ENCODE data around the gene IMPA2. TPM values are rescaled to one million over a fixed set of nuclear protein-coding genes. Genes with fewer than 3 reads are reported as not detected.

Gene IMPA2
- total RNA-seq, 1 donor from 2014 or later, result 24.1 TPM

DNA sequence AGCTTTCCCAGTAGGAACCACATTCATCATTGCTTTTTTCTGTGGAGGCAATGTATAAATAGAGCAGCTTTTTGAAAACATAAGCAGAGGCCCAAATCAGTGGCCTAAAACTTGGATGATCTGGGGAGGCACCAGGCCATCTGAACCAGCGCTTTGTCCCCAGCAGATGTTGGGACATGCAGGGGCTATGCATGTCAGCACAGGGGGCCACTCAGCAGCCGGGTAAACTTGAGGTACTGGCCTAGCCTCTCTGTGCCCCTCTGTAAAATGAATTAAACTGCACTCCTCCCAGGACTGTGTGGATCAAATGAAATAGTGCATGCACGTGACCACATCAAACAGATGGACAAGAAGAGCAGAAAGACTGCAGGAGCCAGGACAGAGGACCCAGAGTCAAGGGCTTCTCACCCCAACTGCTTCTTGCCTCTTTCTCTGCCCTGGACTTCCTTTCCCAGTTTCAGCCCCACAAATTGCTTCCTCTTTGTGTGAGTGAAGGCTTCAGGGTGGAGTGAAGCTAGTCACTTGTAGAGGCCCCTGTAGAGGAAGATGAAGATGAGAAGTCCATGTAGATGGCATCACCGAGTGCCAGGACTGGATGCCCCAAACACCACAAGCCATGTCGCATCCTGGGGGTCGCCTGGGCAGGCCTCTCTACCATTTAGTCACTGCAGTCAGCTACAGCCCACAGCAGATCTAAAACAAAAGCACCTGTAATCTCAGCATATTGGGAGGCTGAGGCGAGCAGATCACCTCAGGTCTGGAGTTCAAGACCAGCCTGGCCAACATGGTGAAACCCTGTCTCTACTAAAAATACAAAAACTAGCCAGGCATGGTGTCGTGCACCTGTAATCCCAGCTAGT, 53.2 kb downstream of the IMPA2 start:
- Mint-ChIP-seq H3K4me3 (ENCODE audit: unreplicated experiment) (no peak overlapping the region), H3K4me1 (ENCODE audit: unreplicated experiment) (peaks cover 2% of the 10 kb centered on the region), H3K27ac (ENCODE audit: unreplicated experiment) (no peak overlapping the region), H3K9me3 (ENCODE audit: unreplicated experiment) (no peaks in the 10 kb centered on the region), H3K27me3 (ENCODE audit: unreplicated experiment) (peaks cover 10% of the 10 kb centered on the region), H3K36me3 (ENCODE audit: low read depth, unreplicated experiment) (no peaks in the 10 kb centered on the region)
- TF ChIP-seq, protein P1, sequence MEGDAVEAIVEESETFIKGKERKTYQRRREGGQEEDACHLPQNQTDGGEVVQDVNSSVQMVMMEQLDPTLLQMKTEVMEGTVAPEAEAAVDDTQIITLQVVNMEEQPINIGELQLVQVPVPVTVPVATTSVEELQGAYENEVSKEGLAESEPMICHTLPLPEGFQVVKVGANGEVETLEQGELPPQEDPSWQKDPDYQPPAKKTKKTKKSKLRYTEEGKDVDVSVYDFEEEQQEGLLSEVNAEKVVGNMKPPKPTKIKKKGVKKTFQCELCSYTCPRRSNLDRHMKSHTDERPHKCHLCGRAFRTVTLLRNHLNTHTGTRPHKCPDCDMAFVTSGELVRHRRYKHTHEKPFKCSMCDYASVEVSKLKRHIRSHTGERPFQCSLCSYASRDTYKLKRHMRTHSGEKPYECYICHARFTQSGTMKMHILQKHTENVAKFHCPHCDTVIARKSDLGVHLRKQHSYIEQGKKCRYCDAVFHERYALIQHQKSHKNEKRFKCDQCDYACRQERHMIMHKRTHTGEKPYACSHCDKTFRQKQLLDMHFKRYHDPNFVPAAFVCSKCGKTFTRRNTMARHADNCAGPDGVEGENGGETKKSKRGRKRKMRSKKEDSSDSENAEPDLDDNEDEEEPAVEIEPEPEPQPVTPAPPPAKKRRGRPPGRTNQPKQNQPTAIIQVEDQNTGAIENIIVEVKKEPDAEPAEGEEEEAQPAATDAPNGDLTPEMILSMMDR (IDR thresholded peaks at IDR 0.05; ENCODE audit: unreplicated experiment), result no peak
- DNase-seq (ENCODE audit: low spot score), result no peak

DNA sequence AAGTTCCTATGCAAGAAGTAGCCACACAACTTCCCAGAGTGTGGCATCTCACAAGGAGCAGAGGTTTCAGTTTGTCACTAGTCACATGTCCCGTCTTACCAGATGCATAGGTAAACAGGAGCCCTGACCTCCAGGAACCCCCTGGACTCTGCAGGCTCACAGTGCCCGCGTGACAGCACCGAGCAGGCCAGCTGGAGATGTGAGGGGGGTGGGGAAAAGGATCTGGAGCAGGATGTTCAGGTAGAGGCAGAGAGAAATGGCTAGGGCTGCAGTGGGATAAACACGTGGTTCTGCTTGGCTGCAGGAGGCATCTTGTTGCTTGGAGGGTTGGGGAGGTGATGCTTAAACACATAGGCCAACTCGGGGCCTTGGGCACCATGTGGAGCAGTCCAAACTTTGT, 54.2 kb downstream of the IMPA2 start:
- Mint-ChIP-seq H3K27ac (ENCODE audit: unreplicated experiment) (no peak overlapping the region), H3K4me3 (ENCODE audit: unreplicated experiment) (no peak overlapping the region), H3K9me3 (ENCODE audit: unreplicated experiment) (no peaks in the 10 kb centered on the region), H3K4me1 (ENCODE audit: unreplicated experiment) (peaks cover 2% of the 10 kb centered on the region), H3K36me3 (ENCODE audit: low read depth, unreplicated experiment) (no peaks in the 10 kb centered on the region), H3K27me3 (ENCODE audit: unreplicated experiment) (peaks cover 10% of the 10 kb centered on the region)
- DNase-seq (ENCODE audit: low spot score), result no peak
- TF ChIP-seq, protein P1 (IDR thresholded peaks at IDR 0.05; ENCODE audit: unreplicated experiment), result no peak

DNA sequence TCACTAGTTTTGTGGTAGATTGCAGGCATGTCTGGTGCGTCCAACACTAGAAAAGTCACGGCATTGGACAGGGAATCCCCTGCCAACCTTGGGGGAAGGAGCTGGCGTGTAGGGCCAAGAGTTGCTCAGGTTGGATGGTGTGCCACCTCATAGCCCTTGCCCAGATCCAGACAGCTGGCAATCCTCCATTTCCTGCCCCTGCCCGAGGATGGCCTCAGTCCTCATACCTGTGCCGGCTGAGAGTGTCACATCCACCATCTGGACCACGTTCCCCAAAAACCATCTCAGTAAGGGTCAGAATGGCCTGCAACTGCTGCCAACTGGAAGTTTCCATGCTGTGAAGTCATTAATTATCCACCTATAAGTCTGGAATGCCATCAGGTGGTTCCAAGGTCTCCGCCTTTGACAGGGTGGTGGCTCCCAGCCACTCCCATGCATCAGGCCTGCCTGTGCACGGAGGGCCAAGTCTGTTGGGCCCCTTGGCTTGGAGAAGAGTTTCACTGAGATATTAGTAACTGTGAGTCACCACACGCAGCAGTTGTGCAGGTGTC, 55.0 kb downstream of the IMPA2 start:
- H3K4me1 Mint-ChIP-seq (ENCODE audit: unreplicated experiment), result peaks cover 2% of the 10 kb centered on the region
- TF ChIP-seq, protein P1 (IDR thresholded peaks at IDR 0.05; ENCODE audit: unreplicated experiment), result no peak
- H3K4me3 Mint-ChIP-seq (ENCODE audit: unreplicated experiment), result no peak overlapping the region
- H3K27ac Mint-ChIP-seq (ENCODE audit: unreplicated experiment), result no peak overlapping the region
- DNase-seq (ENCODE audit: low spot score), result no peak
- no peaks in the 10 kb centered on the region for H3K36me3 Mint-ChIP-seq (ENCODE audit: low read depth, unreplicated experiment)
- H3K9me3 Mint-ChIP-seq (ENCODE audit: unreplicated experiment), result no peaks in the 10 kb centered on the region
- peaks cover 12% of the 10 kb centered on the region for H3K27me3 Mint-ChIP-seq (ENCODE audit: unreplicated experiment)

DNA sequence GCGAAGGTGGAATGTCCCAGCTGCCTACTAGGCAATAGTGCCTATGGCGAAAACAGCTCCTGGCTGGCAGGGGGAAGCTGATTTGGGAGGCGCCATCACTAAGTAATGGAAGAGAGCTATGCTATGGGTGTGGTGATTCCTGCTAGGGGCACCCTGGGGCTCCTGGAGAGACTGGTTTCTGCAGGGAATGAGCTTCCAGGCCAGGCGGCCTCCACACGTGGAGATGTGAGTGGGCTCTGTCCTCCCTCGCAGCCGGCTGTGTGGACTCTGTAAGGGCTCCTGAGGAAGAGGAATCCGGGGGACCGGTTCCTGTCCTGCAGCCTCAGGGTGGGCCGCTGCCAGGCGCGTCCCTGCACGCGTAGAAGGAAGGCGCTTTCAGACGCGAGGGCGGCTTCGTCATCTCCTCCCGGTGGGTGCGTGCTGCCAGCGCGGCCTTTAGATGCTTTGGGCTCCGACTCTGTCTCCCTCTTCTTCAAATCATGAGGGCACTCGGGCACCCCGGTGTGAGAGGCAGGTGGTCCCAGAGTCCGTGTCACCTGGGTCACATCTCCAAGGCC, 56.9 kb downstream of the IMPA2 start:
- H3K4me3 Mint-ChIP-seq (ENCODE audit: unreplicated experiment), result peak overlapping the region; percentile 71
- H3K27me3 Mint-ChIP-seq (ENCODE audit: unreplicated experiment), result peaks cover 14% of the 10 kb centered on the region
- no peaks in the 10 kb centered on the region for H3K36me3 Mint-ChIP-seq (ENCODE audit: low read depth, unreplicated experiment)
- no peaks in the 10 kb centered on the region for H3K9me3 Mint-ChIP-seq (ENCODE audit: unreplicated experiment)
- TF ChIP-seq, protein P1 (IDR thresholded peaks at IDR 0.05; ENCODE audit: unreplicated experiment), result no peak
- DNase-seq (ENCODE audit: low spot score), result no peak
- no peak overlapping the region for H3K27ac Mint-ChIP-seq (ENCODE audit: unreplicated experiment)
- H3K4me1 Mint-ChIP-seq (ENCODE audit: unreplicated experiment), result peaks cover 2% of the 10 kb centered on the region

Measured in endothelial cell (in vitro differentiated cells).